NCI-H345 (cell line): ENCODE data around the gene GALNT6.

Experiments used
- DNase-seq: peaks from one replicate; lab custom pipeline; 2025; lab: John Stamatoyannopoulos, UW

Gene GALNT6, protein sequence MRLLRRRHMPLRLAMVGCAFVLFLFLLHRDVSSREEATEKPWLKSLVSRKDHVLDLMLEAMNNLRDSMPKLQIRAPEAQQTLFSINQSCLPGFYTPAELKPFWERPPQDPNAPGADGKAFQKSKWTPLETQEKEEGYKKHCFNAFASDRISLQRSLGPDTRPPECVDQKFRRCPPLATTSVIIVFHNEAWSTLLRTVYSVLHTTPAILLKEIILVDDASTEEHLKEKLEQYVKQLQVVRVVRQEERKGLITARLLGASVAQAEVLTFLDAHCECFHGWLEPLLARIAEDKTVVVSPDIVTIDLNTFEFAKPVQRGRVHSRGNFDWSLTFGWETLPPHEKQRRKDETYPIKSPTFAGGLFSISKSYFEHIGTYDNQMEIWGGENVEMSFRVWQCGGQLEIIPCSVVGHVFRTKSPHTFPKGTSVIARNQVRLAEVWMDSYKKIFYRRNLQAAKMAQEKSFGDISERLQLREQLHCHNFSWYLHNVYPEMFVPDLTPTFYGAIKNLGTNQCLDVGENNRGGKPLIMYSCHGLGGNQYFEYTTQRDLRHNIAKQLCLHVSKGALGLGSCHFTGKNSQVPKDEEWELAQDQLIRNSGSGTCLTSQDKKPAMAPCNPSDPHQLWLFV

GRCh38 chr12:51391283-51392123 lies at the start of gene GALNT6:
TSS of gene GALNT6 (minus strand) at chr12:51391406. CDS start at chr12:51379781, 11,625 bp downstream.
- DNase-seq = peak; percentile 41

DNA sequence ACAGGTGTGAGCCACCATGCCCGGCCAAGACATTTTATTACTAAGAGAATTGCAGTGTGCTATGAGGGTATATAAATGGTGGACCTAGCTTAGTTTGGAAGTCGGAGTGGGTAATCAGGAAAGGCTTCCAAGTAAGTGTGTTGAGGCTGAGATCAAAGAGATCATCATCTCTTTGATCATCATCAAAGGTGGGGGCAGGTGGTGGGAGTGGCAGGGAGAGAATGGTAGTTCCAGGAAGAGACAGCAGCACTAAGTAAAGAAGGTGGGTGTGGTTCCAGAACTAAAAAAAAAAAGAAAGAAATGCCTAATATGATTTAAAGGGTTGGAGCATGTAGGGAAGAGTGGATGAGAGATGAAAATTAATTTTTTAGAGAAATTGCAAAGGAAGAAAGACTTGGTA lies 48.1 kb upstream of the GALNT6 start:
- DNase-seq = no peak

GRCh38 chr12:51437431-51437830 lies 46.2 kb upstream of the GALNT6 start:
- DNase-seq = no peak

GRCh38 chr12:51434305-51434704 lies 43.1 kb upstream of the GALNT6 start:
- DNase-seq = no peak

DNA sequence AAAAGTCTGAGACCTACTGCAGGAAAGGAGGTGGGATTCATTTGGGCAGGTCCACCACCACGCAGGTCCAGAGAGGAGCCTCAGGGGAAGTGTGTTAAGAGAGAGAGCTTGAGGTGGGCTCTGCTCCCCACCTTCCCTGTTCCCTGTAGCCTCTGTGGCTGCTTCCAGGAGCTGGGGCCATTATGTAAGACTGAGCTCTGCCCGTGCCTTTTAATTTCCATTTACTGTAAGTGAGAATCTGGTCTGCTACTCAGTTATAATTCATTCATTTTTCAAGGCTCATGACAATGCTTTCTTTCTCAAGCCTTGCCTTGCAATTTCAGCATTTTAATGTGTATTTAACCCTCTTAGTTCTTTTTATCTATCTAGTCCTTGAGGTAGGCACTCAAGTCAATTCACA lies 41.7 kb upstream of the GALNT6 start:
- DNase-seq = no peak

DNA sequence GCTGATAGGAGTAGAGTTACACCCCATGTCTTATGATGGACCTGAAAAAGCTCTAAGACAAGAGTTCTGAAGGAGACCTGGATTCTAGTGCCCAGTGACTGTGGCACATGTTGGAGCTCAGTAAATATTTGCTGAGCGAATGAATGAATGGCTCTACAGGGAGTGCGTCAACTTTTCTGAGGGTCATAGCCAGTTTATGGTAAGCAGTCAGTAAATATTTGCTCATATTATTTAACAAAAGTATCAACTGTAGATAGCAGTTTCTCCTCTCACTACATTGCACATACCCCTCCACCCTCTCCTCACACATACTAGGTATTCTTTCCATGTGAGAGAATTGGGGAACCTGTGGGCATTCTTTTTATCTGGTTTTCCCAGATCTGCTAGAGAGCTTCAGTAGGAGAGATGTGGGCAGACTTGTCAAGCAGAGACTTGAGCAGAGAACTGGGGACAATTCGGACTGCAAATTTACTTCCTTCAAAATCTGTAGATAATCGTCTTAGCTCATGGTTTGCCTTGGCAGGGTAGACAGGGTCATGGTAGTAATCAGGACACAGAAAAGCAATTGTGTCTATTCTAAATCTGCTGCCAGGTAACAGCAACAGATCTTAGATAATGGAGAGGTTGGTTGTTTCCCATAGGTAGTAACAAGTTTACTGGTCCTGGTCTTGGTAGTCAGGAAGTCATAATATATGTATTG lies 39.1 kb upstream of the GALNT6 start:
- DNase-seq = peak; percentile 66

- no peak for DNase-seq
These were observed 38.5 kb upstream of the GALNT6 start for GRCh38 chr12:51429700-51430099.

DNA sequence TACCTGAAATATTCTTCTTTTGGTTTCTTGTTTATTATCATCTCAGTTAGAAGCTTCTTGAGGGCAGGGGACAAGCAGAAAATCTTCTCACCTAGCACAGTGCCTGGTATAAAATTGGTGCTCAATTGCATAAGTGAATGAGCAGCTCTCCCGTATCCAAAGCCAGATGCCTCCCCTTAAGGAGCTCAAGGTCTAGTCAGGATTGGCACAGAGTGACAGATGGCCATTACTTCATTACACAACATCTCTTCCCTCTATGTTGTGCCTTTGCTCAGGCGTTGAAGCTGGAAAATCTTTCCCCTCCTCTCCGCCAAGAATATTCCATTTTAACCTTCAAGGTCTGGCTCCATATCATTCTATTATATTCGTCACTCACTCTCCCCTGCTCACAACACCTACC lies 37.0 kb upstream of the GALNT6 start:
- DNase-seq = no peak

DNA sequence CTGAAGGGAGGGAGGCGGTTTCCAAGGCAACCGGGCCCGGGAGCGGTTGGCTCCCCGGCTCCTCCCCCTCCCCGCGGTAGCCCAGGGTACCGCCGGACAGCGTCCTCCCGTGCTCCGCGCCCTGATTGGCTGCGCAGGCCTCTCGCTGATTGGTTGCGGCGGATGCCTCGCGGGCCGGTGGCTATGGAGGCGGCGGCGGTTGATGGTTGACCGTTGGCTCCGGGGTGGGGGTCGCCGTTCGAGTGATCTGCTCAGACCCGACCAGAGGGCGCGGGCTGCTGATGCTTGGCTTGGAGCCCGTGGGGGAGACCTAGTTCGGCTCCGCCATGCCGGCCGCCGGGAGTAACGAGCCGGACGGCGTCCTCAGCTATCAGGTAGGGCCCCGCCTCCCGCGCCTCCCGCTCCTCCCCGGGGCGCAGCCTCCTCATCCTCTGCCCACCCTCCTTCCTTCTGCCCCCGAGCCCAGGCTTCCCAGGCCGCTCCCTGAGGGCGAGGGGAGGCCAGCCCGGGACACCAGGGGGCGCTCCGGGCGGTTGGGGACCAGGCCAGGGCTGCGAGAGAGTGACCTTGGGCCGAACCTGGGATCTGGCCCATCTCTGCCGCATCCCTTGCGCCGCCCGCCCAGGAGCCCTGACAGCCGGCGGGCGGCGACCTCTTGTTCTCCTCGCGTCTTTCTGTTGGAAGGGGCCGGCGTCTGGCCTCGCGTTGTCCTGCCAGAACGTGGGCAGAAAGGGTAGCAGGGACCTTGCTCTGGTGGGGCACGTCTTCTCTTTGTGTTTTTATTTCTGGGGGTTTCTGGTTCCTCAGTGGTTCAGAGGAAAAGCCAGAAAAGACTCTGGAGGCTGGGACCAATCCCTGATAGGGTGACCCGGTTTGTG lies 33.7 kb upstream of the GALNT6 start, which contains the start of gene SLC4A8:
SLC4A8 (plus strand) TSS at position 170 of the 878 bp plus-strand sequence; CDS start at position 327, 157 bp downstream.
- peak; percentile 95 for DNase-seq

DNA sequence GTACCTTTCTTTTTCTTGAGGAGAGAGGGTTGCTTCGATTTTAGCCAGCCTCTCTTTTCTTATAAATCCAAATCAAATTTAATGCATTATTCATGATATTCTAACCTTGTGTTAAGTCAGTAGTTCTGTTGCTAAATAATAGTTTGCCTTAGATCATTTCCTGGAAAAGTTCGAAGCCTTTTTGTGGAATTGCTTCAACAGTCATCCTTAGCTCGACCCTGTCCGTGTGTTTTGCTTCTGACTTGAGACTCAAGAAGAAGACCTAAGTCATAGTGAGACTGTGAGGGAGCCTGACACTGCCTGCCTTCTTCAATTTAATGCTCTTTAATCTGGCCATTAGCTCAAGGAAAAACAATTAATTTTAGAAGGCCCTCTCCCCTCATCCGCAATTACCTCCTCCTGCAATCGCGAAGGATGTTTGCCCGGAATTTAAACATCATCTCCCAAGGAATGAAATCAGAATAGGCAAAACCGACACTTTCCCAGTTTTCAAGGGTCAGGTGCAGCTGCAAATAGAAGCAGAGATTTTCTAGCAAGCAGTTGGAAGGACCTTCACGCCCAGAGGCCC lies 33.0 kb upstream of the GALNT6 start:
- no peak for DNase-seq

GRCh38 chr12:51421266-51421884 lies 30.2 kb upstream of the GALNT6 start:
- peak; percentile 73 for DNase-seq

- DNase-seq = peak; percentile 94
These were observed 28.4 kb upstream of the GALNT6 start for GRCh38 chr12:51419425-51420193.

- DNase-seq = no peak
These were observed 26.6 kb upstream of the GALNT6 start for GRCh38 chr12:51417826-51418225.

DNA sequence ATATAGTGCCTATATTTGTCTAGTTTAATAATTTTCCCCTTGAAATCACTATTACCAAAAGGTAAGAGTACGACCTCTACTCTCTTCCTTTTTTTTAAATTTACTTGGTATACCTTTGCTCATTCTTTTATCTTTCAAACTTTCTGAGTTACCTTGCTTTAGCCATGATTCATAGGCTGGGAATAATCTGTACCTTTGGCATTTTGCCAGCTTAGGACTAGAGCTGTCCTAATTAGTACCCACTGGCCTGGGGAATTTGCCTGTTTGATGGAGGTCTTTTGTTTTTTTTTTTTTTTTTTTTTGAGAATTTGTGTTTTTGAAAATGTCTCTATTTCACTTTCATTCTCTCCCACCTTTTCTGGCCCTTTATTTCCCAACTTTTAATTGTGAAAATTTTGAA lies 24.7 kb upstream of the GALNT6 start:
- peak; percentile 11 for DNase-seq

GRCh38 chr12:51413791-51414190 lies 22.6 kb upstream of the GALNT6 start:
- DNase-seq = no peak

GRCh38 chr12:51413149-51413548 lies 21.9 kb upstream of the GALNT6 start:
- DNase-seq = no peak

GRCh38 chr12:51409846-51410245 lies 18.6 kb upstream of the GALNT6 start:
- DNase-seq = no peak

DNA sequence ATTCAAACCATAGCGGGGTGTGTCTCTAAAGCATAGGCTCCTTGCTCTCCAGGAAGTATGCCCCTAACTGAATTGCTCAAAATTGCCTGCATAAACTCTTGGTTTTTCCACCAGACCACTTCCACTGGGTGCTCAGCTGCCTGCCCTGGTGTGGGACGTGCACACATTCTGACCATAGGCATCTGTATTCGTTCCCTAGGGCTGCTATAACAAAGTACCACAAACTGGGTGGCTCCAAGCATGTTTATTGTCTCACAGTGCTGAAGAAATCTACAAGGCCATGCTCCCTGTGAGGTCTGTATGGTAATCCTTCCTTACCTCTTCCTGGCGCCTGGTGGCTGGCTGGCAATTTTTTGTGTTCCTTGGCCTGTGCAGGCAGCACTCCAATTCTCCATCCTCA lies 16.4 kb upstream of the GALNT6 start:
- no peak for DNase-seq

- no peak for DNase-seq
These were observed 15.7 kb upstream of the GALNT6 start for GRCh38 chr12:51406859-51407258.
